Measurements from ENCODE around the gene TSTD2. TPM values are rescaled to one million over a fixed set of nuclear protein-coding genes. Genes with fewer than 3 reads are reported as not detected.

Gene TSTD2
- total RNA-seq, 3 donors from 2014 or later (not counting 1 experiment from before 2014, with no cell fraction given), result 16.2 to 25.7 (median 24.7) TPM

GRCh38 chr9:97666907-97667686, 33.9 kb upstream of the TSTD2 start:
- Histone ChIP-seq H3K4me3 (ENCODE audit: low read length) (no peak overlapping the region), H3K36me3 (ENCODE audit: control insufficient read depth, insufficient read depth, low read length) (peaks cover 96% of the 10 kb centered on the region), H3K4me1 (ENCODE audit: control insufficient read depth, insufficient read depth, low read length) (no peaks in the 10 kb centered on the region), H3K27ac (ENCODE audit: low read length) (no peak overlapping the region), H3K27me3 (ENCODE audit: control insufficient read depth, insufficient read depth, low read length) (no peaks in the 10 kb centered on the region), H3K9me3 (ENCODE audit: control insufficient read depth, insufficient read depth, low read length) (no peaks in the 10 kb centered on the region)
- H3K4me3 Mint-ChIP-seq, result no peak overlapping the region
- H3K27me3 Mint-ChIP-seq (ENCODE audit: low read depth in 2 of 2), result no peaks in the 10 kb centered on the region
- peak overlapping the region; percentile 35 to 37 for H3K27ac Mint-ChIP-seq
- peaks cover 7 to 8% of the 10 kb centered on the region in 2 donors for H3K4me1 Mint-ChIP-seq
- no CpG with 5 or more reads among the region's 5 CpGs for WGBS (ENCODE audit: insufficient coverage)
- TF ChIP-seq CTCF (IDR thresholded peaks at IDR 0.05), result no peak
- H3K9me3 Mint-ChIP-seq, result no peaks in the 10 kb centered on the region
- intact Hi-C loops (cut with micrococcal nuclease), result no loop called here
- H3K36me3 Mint-ChIP-seq, result peaks cover 42% of the 10 kb centered on the region
- no peak for ATAC-seq
- no peak for DNase-seq

GRCh38 chr9:97665742-97666141, 32.6 kb upstream of the TSTD2 start:
- Mint-ChIP-seq H3K36me3 (peaks cover 42% of the 10 kb centered on the region), H3K27me3 (ENCODE audit: low read depth in 2 of 2) (no peaks in the 10 kb centered on the region), H3K4me1 (peaks cover 7 to 8% of the 10 kb centered on the region in 2 donors), H3K27ac (peak overlapping the region; percentile 3 to 72), H3K9me3 (no peaks in the 10 kb centered on the region), H3K4me3 (no peak overlapping the region)
- Histone ChIP-seq H3K4me3 (ENCODE audit: low read length) (no peak overlapping the region), H3K27ac (ENCODE audit: low read length) (no peak overlapping the region), H3K9me3 (ENCODE audit: control insufficient read depth, insufficient read depth, low read length) (no peaks in the 10 kb centered on the region), H3K27me3 (ENCODE audit: control insufficient read depth, insufficient read depth, low read length) (no peaks in the 10 kb centered on the region), H3K4me1 (ENCODE audit: control insufficient read depth, insufficient read depth, low read length) (no peaks in the 10 kb centered on the region), H3K36me3 (ENCODE audit: control insufficient read depth, insufficient read depth, low read length) (peaks cover 94% of the 10 kb centered on the region)
- TF ChIP-seq CTCF (IDR thresholded peaks at IDR 0.05), result no peak
- no CpG with 5 or more reads among the region's 3 CpGs for WGBS (ENCODE audit: insufficient coverage)
- intact Hi-C loops (cut with micrococcal nuclease), result no loop called here
- DNase-seq (no peak), ATAC-seq (no peak)

GRCh38 chr9:97660847-97661246, 27.7 kb upstream of the TSTD2 start:
- H3K4me1 ChIP-seq (ENCODE audit: control insufficient read depth, insufficient read depth, low read length), result no peaks in the 10 kb centered on the region
- peaks cover 90% of the 10 kb centered on the region for H3K36me3 ChIP-seq (ENCODE audit: control insufficient read depth, insufficient read depth, low read length)
- no peak overlapping the region for H3K27ac ChIP-seq (ENCODE audit: low read length)
- no peaks in the 10 kb centered on the region for H3K27me3 ChIP-seq (ENCODE audit: control insufficient read depth, insufficient read depth, low read length)
- DNase-seq, result no peak
- TF ChIP-seq CTCF (IDR thresholded peaks at IDR 0.05), result no peak
- 93% methylated on average over 2 of the region's 2 CpGs for WGBS (ENCODE audit: insufficient coverage)
- no peak overlapping the region for H3K4me3 Mint-ChIP-seq
- no peaks in the 10 kb centered on the region for H3K9me3 ChIP-seq (ENCODE audit: control insufficient read depth, insufficient read depth, low read length)
- H3K9me3 Mint-ChIP-seq, result no peaks in the 10 kb centered on the region
- H3K4me1 Mint-ChIP-seq, result peaks cover 0 to 14% of the 10 kb centered on the region in 2 donors
- H3K27ac Mint-ChIP-seq, result peak overlapping the region; percentile 26 to 44
- ATAC-seq, result no peak
- H3K4me3 ChIP-seq (ENCODE audit: low read length), result no peak overlapping the region
- H3K27me3 Mint-ChIP-seq (ENCODE audit: low read depth in 2 of 2), result no peaks in the 10 kb centered on the region
- intact Hi-C loops (cut with micrococcal nuclease), result no loop called here
- peaks cover 39% of the 10 kb centered on the region for H3K36me3 Mint-ChIP-seq
